HEK293T (cell line): Measurements from ENCODE around the gene PABPN1.

Experiments
- CTCF ChIA-PET: fragments of 350-600 bp; formaldehyde crosslinking; extraction: SDS; loops from one replicate; lab custom pipeline; 2021; ENCODE audit warnings: antibody characterized with exemption, inconsistent platforms; lab: Yijun Ruan, JAX
- POLR2A ChIA-PET: fragments of 350-600 bp; formaldehyde crosslinking; extraction: SDS; loops from one replicate; lab custom pipeline; 2020; ENCODE audit warnings: antibody characterized with exemption, inconsistent platforms; lab: Yijun Ruan, JAX
- DNase-seq: peaks from one replicate; pipeline ENCODE4 v3.0.0; 2012; ENCODE audit warnings: mixed read lengths; ENCODE audit errors: extremely low spot score
- ARNT ChIP-seq: fragments of 450-650 bp; IDR thresholded peaks from 2 replicates; pipeline ENCODE4 v1.6.1; 2017; ENCODE audit warnings: mild to moderate bottlenecking
- BHLHE40 ChIP-seq: fragments of 450-650 bp; IDR thresholded peaks from 2 replicates; pipeline ENCODE4 v1.6.1; 2016; ENCODE audit warnings: mild to moderate bottlenecking, moderate library complexity, borderline replicate concordance
- CTBP1 ChIP-seq: fragments of 450-650 bp; IDR thresholded peaks from 2 replicates; pipeline ENCODE4 v1.6.1; 2016; ENCODE audit warnings: borderline replicate concordance
- ELF4 ChIP-seq: fragments of 450-650 bp; IDR thresholded peaks from 2 replicates; pipeline ENCODE4 v1.6.1; 2017; ENCODE audit warnings: antibody characterized with exemption
- FOXA1 ChIP-seq: fragments of 450-650 bp; IDR thresholded peaks from 2 replicates; pipeline ENCODE4 v1.6.1; 2016; ENCODE audit warnings: mild to moderate bottlenecking
- FOXK2 ChIP-seq: fragments of 450-650 bp; IDR thresholded peaks from 2 replicates; pipeline ENCODE4 v1.6.1; 2016; ENCODE audit warnings: mild to moderate bottlenecking
- FOXM1 ChIP-seq: fragments of 450-650 bp; IDR thresholded peaks from 2 replicates; pipeline ENCODE4 v1.6.1; 2017; ENCODE audit warnings: mild to moderate bottlenecking, borderline replicate concordance
- HDGF ChIP-seq: fragments of 450-650 bp; IDR thresholded peaks from 2 replicates; pipeline ENCODE4 v1.6.1; 2017; ENCODE audit warnings: antibody characterized with exemption, borderline replicate concordance
- L3MBTL2 ChIP-seq: fragments of 450-650 bp; conservative IDR thresholded peaks from 2 replicates; pipeline ENCODE4 v1.6.1; 2016; ENCODE audit warnings: mild to moderate bottlenecking
- LEF1 ChIP-seq: fragments of 450-650 bp; IDR thresholded peaks from 2 replicates; pipeline ENCODE4 v1.6.1; 2017; ENCODE audit warnings: mild to moderate bottlenecking, borderline replicate concordance
- NFRKB ChIP-seq: fragments of 450-650 bp; IDR thresholded peaks from 2 replicates; pipeline ENCODE4 v1.6.1; 2016; ENCODE audit warnings: mild to moderate bottlenecking, moderate library complexity
- SP1 ChIP-seq: fragments of 450-650 bp; IDR thresholded peaks from 2 replicates; pipeline ENCODE4 v1.6.1; 2017
- SUZ12 ChIP-seq: fragments of 450-650 bp; IDR thresholded peaks from 2 replicates; pipeline ENCODE4 v1.6.1; 2016; ENCODE audit warnings: mild to moderate bottlenecking
- TARDBP ChIP-seq: fragments of 450-650 bp; IDR thresholded peaks from 2 replicates; pipeline ENCODE4 v1.6.1; 2016
- ZNF384 ChIP-seq: fragments of 450-650 bp; IDR thresholded peaks from 2 replicates; pipeline ENCODE4 v1.6.1; 2016
- TF ChIP-seq, protein P1 (sequence below): fragments of 450-650 bp; IDR thresholded peaks from 2 replicates; pipeline ENCODE4 v1.6.1; 2016

The PABPN1 gene

DNA sequence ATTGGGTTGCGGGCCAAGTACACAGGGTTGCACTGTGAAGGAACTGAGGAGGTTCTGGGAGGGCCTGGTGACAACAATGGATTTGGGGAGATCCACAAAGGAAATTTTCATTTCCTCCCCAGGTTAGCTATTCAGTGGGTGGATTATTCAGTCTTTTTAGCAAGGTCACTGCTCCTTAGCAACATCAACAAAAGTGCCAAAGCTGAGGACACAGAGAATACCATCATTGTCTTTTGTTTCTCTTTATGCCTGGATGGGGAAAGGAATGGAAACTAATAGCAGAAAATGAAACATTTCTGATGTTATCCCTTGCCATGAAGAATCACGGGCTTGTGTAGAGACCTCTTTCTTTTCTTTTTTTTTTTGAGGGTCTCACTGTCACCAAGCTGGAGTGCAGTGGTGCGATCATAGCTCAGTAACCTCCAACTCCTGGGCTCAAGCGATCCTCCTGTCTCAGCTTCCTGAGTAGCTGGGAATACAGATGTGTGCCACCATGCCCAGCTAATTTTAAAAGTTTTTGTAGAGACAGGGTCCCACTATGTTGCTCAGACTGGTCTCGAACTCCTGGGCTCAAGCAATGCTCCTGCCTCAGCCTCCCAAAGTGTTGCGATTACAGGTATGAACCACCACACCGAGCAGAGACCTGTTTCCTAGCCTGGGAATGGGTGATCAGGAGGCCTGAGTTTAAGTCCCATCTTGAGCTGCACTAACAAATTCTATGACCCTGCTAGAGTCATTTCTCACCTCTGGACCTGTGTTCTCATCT is 25.1 kb upstream of the PABPN1 start:
- no peak for DNase-seq
- POLR2A ChIA-PET, result interaction anchor here (1.1 to 3.2 kb wide), 3 partner anchors 10 to 201 kb away, joined by 3 to 16 read pairs (median 4); partner anchors contain the start of genes ACIN1, C14orf119, HOMEZ and PABPN1
- CTCF ChIA-PET, result interaction anchor here (1.3 kb wide), 1 partner anchor 26 kb away, joined by 3 read pairs; no protein-coding TSS in a partner anchor
- TF ChIP-seq ARNT (no peak), ELF4 (no peak), TARDBP (no peak), FOXK2 (no peak), L3MBTL2 (no peak), LEF1 (no peak), SUZ12 (no peak)
- TF ChIP-seq, protein P1, sequence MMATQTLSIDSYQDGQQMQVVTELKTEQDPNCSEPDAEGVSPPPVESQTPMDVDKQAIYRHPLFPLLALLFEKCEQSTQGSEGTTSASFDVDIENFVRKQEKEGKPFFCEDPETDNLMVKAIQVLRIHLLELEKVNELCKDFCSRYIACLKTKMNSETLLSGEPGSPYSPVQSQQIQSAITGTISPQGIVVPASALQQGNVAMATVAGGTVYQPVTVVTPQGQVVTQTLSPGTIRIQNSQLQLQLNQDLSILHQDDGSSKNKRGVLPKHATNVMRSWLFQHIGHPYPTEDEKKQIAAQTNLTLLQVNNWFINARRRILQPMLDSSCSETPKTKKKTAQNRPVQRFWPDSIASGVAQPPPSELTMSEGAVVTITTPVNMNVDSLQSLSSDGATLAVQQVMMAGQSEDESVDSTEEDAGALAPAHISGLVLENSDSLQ, result no peak

DNA sequence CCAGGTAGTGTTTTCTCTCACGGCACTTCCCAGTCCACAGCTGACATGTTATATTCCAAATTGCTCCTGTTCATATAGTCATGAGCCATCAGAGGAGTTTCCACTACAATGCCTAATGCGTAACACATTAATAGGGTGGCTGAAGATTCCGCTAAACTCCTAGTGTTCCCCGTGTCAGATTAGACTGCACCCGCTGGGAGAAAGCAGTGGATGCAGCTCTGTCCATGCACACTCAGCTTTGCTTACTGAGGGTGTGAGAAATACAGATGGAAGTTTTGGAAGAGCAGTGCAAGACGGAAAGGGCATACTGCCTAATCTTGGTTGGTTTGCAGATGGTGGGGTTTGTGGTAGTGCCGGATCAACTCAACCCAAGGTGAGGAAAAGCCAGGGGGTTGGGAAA is 24.2 kb upstream of the PABPN1 start:
- no peak for TF ChIP-seq SP1
- no peak for TF ChIP-seq FOXA1
- TF ChIP-seq ELF4, result no peak
- no peak for TF ChIP-seq NFRKB
- TF ChIP-seq FOXM1, result no peak
- no peak for TF ChIP-seq SUZ12
- no peak for TF ChIP-seq HDGF
- TF ChIP-seq TARDBP, result no peak
- TF ChIP-seq LEF1, result no peak
- TF ChIP-seq ZNF384, result no peak
- TF ChIP-seq CTBP1, result no peak
- TF ChIP-seq FOXK2, result no peak
- CTCF ChIA-PET, result no interaction called here
- POLR2A ChIA-PET, result interaction anchor here (0.6 to 3.2 kb wide), 4 partner anchors 11 to 263 kb away, joined by 3 to 16 read pairs (median 4); partner anchors contain the start of genes ACIN1, C14orf119, HOMEZ and PABPN1
- no peak for DNase-seq

DNA sequence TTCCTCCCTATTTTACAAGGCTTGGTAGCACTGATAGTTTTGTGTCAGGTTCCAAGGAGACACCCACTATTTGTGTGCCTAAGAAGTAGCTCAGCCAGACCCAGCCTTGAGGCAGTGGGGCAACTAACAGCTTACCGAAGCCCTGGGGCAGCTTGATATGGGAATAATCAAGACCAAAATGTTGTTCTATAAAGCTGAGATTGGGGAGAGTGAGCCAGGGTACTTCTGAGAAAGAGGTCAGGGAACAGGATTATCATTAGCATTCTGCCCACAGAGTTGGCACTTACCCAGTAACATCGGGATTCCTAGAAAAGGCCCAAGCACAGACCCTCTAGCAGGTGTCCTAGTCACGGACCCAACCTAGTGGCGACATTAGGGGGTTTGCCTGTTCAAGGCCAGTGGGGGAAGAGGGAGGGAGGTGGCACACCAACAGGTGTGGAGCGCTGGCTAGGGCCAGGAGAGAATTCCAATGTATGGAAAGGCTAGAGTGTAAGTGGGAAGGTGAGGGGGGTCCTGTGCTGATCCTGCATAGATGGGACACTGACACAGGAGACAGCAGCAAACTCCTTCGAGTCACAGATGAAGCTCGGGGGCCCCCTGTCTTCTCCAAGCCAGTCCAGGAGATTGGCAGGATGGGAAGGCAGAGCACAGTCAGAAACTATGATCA is 23.5 kb upstream of the PABPN1 start:
- ChIA-PET CTCF (interaction anchor here (0.8 to 1.3 kb wide), 2 partner anchors 11 to 177 kb away, joined by 3 read pairs; no protein-coding TSS in a partner anchor), POLR2A (interaction anchor here (1.0 to 3.2 kb wide), 4 partner anchors 10 to 24 kb away, joined by 3 to 16 read pairs (median 4); partner anchors contain the start of genes HOMEZ and PABPN1)
- TF ChIP-seq L3MBTL2, result no peak
- no peak for DNase-seq

DNA sequence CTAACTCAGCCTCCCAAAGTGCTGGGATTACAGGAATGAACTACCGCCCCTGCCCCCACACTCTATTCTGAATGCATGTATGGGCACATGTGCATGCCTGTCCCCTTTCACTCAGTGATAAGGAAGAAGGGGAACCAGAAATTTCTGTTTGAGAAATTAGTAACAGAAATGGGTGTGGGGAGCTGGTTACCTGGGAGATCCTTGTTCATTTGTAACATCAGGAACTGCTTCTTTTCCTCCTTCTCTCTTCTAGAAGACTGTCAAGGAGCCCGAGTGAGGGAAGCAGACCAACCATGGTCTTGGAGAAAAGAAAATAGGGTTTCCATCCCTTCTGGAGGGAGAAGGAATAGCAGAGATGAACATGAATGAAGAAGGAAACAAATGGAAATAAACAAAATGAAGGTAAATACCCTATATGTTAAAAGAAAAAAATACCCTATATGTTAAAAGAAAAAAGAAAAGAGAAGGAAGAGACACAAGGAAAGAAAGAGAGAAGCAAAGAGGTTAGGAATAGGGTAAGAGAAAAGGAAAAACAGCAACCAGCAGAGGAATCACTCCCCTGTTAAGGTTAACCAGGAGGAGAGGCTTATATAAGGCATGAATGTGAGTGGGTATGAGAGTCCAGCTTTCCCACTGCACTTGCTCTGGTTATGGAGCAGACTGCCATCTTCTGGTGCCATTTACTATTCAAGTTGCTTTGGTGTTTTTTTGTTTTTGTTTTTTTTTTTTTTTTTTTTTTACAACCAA is 21.9 kb upstream of the PABPN1 start:
- DNase-seq, result no peak
- ChIA-PET POLR2A (interaction anchor here (9.6 kb wide), 1 partner anchor 21 kb away, joined by 256 read pairs; the partner anchor contains the start of gene PABPN1), CTCF (no interaction called here)
- TF ChIP-seq ZNF384 (peak; percentile 84), TARDBP (no peak)

DNA sequence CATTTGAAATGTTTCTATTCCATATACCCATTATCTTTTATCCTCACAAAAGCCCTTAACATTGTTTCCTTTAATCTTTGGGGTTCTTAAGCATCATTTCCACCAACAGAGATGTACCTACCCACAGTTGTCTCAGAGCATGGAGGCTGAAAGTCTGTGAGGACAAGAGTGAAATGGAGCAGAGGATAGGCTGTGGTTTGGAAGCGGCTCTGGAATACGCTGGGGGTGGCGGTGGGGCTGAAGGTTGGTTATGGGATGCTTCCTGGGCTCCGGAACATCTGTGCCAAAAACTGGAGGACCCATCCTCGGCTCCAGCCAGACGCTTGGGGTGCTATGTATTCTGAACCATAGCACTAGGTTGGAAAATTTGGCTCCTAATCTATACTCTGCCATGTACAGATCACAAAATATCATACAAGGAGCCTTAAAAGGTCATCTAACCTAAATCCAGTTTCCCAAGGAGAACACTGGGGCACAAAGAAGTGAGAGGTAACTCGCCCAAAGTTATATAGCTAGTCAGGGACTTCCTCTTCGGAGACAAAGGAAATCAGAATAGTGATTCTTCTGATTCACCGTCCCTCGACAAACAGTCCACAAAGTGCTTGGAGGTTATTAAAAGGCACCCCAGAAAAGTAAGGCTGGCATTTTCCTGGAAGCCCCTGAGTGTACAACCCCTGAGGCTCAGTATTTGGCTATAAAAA is 21.1 kb upstream of the PABPN1 start:
- ChIA-PET POLR2A (interaction anchor here (1.1 to 9.6 kb wide), 7 partner anchors 9 to 293 kb away, joined by 3 to 256 read pairs (median 18); partner anchors contain the start of genes ACIN1, C14orf119, HOMEZ and PABPN1), CTCF (interaction anchor here (0.6 to 1.5 kb wide), 7 partner anchors 11 to 231 kb away, joined by 3 to 5 read pairs (median 4); partner anchors contain the start of gene PABPN1)
- no peak for DNase-seq
- TF ChIP-seq SP1 (no peak), L3MBTL2 (no peak), TARDBP (no peak), FOXK2 (no peak), SUZ12 (no peak), BHLHE40 (no peak), FOXM1 (no peak), CTBP1 (no peak), ELF4 (no peak), ZNF384 (no peak), LEF1 (no peak), NFRKB (no peak), FOXA1 (no peak), HDGF (no peak), ARNT (no peak)
- TF ChIP-seq, protein P1, result no peak
